Left colon (tissue), 2 donors: Measurements from ENCODE around the gene SRGAP2C. TPM values are rescaled to one million over a fixed set of nuclear protein-coding genes. Genes with fewer than 3 reads are reported as not detected.
"Not testable (repeated sequence)": the region's sequence is repeated elsewhere in the genome, so short reads cannot be mapped to it uniquely, and the experiment has no call there.

Experiments used
- ATAC-seq: fragments of 200-7000 bp; cut with Tn5 transposase; one replicate; pipeline ENCODE4 v1.9.1; 2020; ENCODE audit warnings: mild to moderate bottlenecking, moderate library complexity
- DNase-seq, 2 donors: peaks; one replicate each; pipeline ENCODE4 v3.0.0-alpha.2; 2020
- intact Hi-C, 2 donors: fragments of 100-400 bp; cut with DNase I in 1 of 2; cut with micrococcal nuclease in 1 of 2; formaldehyde crosslinking; loops; one replicate each; pipeline versions ENCODE4 v1.11.2 to v1.14.0; 2022; cut with DNase I, micrococcal nuclease
- total RNA-seq, 2 donors: library from RNA; stranded (reverse); fragmentation: NEBNext Ultra II Directional; extraction: Animal tissue kit (Norgen Biotek cat#: 25700); gene quantifications; one replicate each; pipeline ENCODE4 v1.2.1, GENCODE V29; 2021
- donor health status: DM: no; HTN: no; CAD: no.
- donor health status: DM: yes; HTN: yes; CAD: no.

The SRGAP2C gene
- total RNA-seq, 2 donors from 2014 or later: 4.3 to 8.1 TPM

GRCh38 chr1:121178197-121178596 is 6.6 kb upstream of the SRGAP2C start:
- peak; percentile 66 for ATAC-seq
- intact Hi-C loops, DNase-seq: not testable (repeated sequence)

- DNase-seq: peak in 1 of 2 donors; percentile 11
- intact Hi-C loops, ATAC-seq: not testable (repeated sequence)
Measured at GRCh38 chr1:121183867-121184266, 908 bp upstream of the SRGAP2C start.

- intact Hi-C loops: not testable (repeated sequence)
- peak; percentile 22 for ATAC-seq
- peak in 1 of 2 donors; percentile 6 for DNase-seq
Measured at GRCh38 chr1:121185140-121185708, 449 bp downstream of the SRGAP2C start.

- DNase-seq: peak in 1 of 2 donors; percentile 5
- intact Hi-C loops, ATAC-seq: not testable (repeated sequence)
Measured at GRCh38 chr1:121186191-121186590, 1.4 kb downstream of the SRGAP2C start.

- ATAC-seq, intact Hi-C loops: not testable (repeated sequence)
- peak in 1 of 2 donors; percentile 2 for DNase-seq
Measured at GRCh38 chr1:121187914-121188313, 3.1 kb downstream of the SRGAP2C start.

- ATAC-seq, intact Hi-C loops, DNase-seq: not testable (repeated sequence)
Measured at GRCh38 chr1:121192512-121192911, 7.7 kb downstream of the SRGAP2C start.

- DNase-seq, intact Hi-C loops, ATAC-seq: not testable (repeated sequence)
Measured at GRCh38 chr1:121197095-121197882, 12.5 kb downstream of the SRGAP2C start.

- intact Hi-C loops, ATAC-seq, DNase-seq: not testable (repeated sequence)
Measured at GRCh38 chr1:121199763-121200162, 15.0 kb downstream of the SRGAP2C start.

- DNase-seq, ATAC-seq, intact Hi-C loops: not testable (repeated sequence)
Measured at GRCh38 chr1:121200232-121200631, 15.5 kb downstream of the SRGAP2C start.

- ATAC-seq, DNase-seq, intact Hi-C loops: not testable (repeated sequence)
Measured at GRCh38 chr1:121200985-121201981, 16.5 kb downstream of the SRGAP2C start.

GRCh38 chr1:121202986-121203385 is 18.2 kb downstream of the SRGAP2C start:
- ATAC-seq, intact Hi-C loops, DNase-seq: not testable (repeated sequence)

GRCh38 chr1:121205786-121206711 is 21.3 kb downstream of the SRGAP2C start:
- intact Hi-C loops, ATAC-seq, DNase-seq: not testable (repeated sequence)

- intact Hi-C loops, DNase-seq, ATAC-seq: not testable (repeated sequence)
Measured at GRCh38 chr1:121207328-121207727, 22.6 kb downstream of the SRGAP2C start.

- intact Hi-C loops, DNase-seq, ATAC-seq: not testable (repeated sequence)
Measured at GRCh38 chr1:121208375-121208774, 23.6 kb downstream of the SRGAP2C start.

GRCh38 chr1:121210778-121211177 is 26.0 kb downstream of the SRGAP2C start:
- intact Hi-C loops, DNase-seq, ATAC-seq: not testable (repeated sequence)

GRCh38 chr1:121213491-121213890 is 28.7 kb downstream of the SRGAP2C start:
- DNase-seq, intact Hi-C loops, ATAC-seq: not testable (repeated sequence)

GRCh38 chr1:121214544-121215156 is 29.9 kb downstream of the SRGAP2C start:
- intact Hi-C loops, DNase-seq: not testable (repeated sequence)
- peak; percentile 40 for ATAC-seq
